HG02885 (cell line): Measurements from ENCODE around the gene CLRN2.

Experiments used
- ATAC-seq: cut with Tn5 transposase; IDR thresholded peaks from one replicate; pipeline ENCODE4 v1.9.1; 2021; ENCODE audit warnings: mild to moderate bottlenecking; ENCODE audit not compliant: unreplicated experiment, poor library complexity

Gene CLRN2

DNA sequence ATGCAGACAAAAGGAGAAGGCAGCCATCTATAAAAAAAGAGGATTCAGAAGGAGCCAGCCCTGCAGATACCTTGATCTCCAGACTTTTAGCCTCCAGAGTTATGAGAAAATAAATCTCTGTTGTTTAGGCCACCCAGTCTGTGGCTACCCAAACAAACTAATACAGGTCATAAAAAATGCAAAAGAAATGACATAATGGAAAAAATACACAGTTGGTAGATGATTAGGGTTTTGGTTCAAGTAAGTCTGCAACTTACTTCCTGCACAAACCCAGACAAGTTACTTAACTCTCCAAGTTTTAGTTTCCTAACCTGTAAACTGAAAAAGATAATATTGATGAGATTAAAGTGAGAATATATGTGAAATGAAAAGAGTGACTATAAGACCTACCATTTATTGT is 14.4 kb upstream of the CLRN2 start:
- peak; percentile 67 for ATAC-seq

DNA sequence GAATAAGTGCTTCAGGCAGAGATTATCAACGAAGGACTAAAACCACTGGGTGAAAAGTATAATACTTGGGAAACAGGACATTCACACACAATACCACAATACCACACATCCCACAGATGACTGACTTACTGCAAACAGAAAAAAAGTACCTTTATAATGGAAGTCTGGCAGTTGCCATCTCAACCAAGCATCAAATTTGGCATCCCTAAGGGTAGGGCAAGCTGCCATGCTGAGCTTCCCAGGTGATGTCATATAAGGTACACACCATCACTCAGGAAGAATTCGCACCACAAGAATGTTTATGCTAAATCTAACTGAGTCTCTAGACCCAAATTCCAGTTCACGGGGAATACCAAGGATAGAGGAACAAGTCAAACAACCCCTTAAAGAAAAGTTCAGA is 12.2 kb upstream of the CLRN2 start:
- no peak for ATAC-seq

- no peak for ATAC-seq
These were observed 10.9 kb upstream of the CLRN2 start for GRCh38 chr4:17504081-17504480.

DNA sequence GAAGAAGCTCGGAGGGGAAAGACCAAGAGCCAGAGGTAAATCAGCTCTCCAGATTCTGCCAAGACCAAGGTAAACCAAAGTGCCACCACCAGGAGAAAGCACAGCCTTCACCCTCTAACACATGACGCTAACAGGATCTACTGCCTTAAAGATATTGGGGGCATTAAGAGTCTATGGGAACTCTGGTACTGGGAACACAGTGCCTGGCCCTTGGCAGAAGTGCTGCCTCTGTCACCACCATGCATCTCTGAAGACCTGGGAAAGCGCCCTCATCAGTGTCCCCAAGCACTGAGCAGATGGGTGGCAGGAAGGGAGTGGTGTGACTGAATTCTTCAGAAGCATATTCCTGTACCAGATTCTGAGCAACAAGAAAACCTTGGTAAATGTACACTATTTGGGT is 4.4 kb upstream of the CLRN2 start:
- no peak for ATAC-seq

GRCh38 chr4:17511051-17511450 is 3.9 kb upstream of the CLRN2 start:
- no peak for ATAC-seq

GRCh38 chr4:17511509-17511949 is 3.4 kb upstream of the CLRN2 start:
- peak; percentile 70 for ATAC-seq

DNA sequence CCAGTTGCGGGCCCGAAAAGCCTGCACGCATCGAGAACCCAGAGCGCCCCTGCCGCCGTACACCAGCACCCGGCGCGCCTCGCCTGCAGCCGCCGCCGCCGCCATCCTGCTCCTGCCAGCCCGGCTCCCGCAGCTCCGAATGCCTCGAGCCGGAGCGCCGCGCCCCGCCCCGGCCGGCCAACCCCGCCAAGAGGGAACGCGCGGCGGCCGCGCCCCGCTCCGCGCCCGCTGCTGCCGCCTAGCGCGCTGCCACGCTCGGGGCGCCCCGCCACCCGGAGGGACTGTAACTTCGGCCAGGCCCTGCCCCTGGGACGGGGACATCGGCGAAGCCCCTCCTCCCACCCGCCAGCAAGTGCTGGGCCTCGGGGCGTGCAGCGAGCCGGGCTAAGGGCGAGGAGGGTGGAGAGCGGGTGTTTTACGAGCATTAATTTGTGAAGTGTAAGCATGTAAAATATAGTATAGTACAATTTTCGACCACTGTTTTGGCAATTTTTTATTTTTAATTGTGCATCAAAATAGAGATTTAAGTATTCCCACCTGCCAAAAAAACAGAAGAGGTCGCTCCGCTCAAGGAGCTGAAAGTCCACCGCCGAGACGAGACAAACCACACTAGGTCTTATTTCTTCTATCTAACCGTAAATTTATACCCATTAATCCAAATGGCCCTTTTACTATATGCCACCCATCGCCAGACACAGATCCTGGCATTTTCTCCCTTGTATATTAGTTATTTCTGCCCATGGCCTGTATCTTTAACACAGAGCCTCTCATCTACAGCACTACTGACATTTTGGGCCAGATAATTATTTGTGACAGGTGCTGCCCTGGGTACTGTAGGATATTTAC is 2.8 kb upstream of the CLRN2 start, which contains the start of gene QDPR:
QDPR (minus strand) TSS at position 141 of the 846 bp plus-strand sequence; CDS start at position 105, 36 bp downstream.
- peak; percentile 95 for ATAC-seq

GRCh38 chr4:17512973-17513665 is 1.8 kb upstream of the CLRN2 start:
- no peak for ATAC-seq

GRCh38 chr4:17515445-17516407 is 761 bp downstream of the CLRN2 start:
- no peak for ATAC-seq

- ATAC-seq = no peak
These were observed 2.0 kb downstream of the CLRN2 start for GRCh38 chr4:17516980-17517379.

DNA sequence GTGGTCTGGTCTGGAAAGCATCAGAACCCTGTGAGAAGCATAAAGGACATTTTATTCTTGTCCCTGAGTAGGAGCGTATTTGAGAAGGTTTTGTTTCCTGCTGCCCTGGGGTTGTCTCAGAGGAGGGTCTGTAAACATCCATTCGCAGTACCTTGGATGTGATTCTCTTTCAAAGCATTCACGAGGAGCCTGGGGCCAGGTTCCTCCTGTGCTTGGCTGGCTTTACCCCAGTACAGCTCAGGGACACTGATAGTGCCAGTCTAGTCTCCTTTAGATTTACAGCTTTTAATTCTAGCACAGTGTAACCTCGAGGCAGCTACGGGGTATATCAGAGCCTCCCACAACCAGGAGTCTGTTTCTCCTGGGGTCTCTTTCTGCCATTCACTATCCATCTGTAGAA is 2.7 kb downstream of the CLRN2 start:
- no peak for ATAC-seq

GRCh38 chr4:17521595-17521994 is 6.6 kb downstream of the CLRN2 start:
- ATAC-seq = no peak

DNA sequence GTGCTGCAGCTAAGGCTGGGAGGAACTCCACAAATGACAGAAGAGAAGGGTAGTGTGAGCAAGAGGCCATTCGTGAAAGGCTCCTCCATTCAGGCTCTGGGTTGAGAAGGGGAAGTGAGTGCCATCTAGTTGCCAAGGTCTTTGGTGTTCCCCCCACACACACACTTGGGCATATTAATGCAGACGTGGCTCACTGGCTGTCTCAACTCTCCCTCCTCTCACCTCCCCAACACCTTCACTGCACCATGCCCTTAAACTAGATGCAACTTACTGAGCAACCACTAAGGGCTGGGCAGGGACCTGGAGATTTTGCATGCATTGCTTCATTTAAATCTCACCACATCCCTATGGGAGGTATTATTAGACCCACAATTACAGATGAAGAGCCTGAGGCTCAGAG is 8.7 kb downstream of the CLRN2 start:
- no peak for ATAC-seq

GRCh38 chr4:17526695-17527477 is 11.9 kb downstream of the CLRN2 start:
- no peak for ATAC-seq

- no peak for ATAC-seq
These were observed 13.7 kb downstream of the CLRN2 start for GRCh38 chr4:17528551-17529165.

- ATAC-seq = no peak
These were observed 16.7 kb downstream of the CLRN2 start for GRCh38 chr4:17531538-17532285.

DNA sequence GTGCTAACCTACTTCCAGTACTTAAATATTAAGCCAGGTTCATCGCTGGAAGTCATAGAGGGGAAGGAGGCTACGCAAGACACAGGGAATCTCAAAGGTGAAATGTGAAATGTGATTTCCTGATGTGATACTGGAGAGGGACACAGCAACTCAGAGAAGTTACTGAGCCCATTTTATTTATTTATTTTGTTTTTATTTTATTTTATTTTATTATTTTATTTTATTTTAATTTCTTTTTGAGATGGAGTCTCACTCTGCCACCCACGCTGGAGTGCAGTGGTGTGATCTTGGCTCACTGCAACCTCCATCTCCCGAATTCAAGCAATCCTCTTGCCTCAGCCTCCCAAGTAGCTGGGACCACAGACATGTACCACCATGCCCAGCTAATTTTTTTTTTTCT is 19.7 kb downstream of the CLRN2 start:
- ATAC-seq = no peak

- ATAC-seq = no peak
These were observed 20.3 kb downstream of the CLRN2 start for GRCh38 chr4:17535242-17535641.

- ATAC-seq = peak; percentile 61
These were observed 20.9 kb downstream of the CLRN2 start for GRCh38 chr4:17535906-17536305.
